ENCODE results near the gene SYT1.

Gene SYT1

DNA sequence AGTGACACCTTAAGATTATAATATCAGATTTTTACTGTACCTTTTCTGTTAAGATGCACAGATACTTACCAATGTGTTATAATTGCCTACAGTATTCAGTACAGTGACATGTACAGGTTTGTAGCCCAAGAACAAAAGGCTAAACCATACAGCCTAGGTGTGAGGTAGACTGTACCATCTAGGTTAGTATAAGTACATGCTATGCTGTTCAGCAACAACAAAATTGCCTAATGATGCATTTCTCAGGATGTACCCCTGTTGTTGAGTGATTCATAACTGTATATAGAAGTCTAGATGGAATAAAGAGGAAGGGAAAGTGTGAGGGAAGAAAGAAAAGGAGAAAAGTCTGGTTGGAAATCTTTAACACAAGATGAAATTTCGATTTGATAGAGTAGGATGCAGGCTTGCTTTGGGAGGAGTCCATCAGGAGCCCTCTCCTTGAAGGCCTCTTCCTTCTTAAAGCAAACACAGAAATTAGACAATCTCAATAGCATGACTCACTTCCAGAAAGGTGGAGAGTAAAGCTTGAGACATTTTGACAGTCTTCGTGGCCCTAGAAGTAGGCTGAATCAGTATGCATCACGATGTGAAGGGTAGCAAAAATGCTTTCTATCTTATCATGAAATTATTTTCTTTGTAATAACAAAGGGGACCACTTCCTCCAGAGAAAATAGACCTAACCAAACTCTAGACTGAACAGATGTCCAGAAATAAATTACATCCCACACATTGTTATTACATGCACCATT lies 191.5 kb downstream of the SYT1 start:
- in situ Hi-C loops (cut with MboI; ENCODE audit: low sequenced_read_pairs), result no loop called here

DNA sequence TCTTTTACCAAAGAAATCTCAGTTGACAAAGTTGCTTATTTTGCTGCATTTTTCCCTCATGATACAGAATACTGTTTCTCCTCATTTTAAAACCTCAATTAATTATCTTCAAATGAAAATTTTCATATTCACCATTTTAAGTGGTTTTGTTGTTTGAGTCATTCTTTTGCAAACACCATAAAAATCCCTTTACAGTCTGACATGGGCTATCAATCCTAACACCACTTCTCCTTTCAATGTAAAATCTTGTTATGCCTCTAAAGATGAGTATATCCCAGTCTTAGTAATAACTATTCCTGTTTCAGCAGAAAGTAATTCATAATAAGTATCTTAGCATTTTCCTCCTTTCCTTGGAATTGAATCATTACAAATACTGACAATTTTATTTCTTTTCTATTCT lies 192.2 kb downstream of the SYT1 start:
- in situ Hi-C loops (cut with MboI; ENCODE audit: low sequenced_read_pairs), result no loop called here

DNA sequence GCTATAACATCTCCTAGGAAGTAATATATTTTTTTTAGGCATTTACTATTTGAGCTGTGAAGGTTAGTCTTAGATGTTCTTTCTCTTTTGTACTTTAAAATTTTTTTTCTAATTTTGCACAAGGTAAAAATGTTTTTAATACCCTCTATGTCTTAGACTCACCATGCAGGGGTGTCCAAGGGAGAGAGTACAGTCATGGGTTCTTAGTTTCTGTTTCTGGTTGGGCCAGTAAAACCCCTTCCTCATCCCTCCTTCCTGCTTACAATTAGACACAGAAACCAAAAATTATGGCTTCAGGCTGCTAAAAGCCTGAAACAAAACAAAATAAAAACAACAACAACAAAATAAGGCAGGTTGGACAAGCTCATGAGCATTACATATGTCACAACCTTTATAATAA lies 193.0 kb downstream of the SYT1 start:
- in situ Hi-C loops (cut with MboI; ENCODE audit: low sequenced_read_pairs), result no loop called here

DNA sequence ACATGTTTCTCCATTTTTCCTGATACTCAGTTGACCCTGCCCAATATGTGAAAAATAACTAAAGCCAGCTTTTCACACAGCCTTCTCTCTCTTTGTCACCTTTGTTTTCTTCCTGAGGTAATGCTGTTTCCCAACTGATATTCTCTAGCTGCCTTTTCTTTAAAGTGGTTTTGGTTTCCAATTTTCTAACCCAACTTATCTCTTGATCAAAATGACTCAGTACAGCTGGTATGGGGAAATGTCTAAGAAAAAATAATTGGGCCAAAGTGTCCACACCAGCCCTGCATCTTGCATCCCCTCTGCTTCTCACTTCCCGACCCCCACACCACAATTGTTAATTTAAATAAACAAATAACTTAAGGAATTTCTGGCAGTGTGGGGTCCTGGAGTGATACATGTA lies 193.8 kb downstream of the SYT1 start:
- in situ Hi-C loops (cut with MboI; ENCODE audit: low sequenced_read_pairs), result no loop called here

DNA sequence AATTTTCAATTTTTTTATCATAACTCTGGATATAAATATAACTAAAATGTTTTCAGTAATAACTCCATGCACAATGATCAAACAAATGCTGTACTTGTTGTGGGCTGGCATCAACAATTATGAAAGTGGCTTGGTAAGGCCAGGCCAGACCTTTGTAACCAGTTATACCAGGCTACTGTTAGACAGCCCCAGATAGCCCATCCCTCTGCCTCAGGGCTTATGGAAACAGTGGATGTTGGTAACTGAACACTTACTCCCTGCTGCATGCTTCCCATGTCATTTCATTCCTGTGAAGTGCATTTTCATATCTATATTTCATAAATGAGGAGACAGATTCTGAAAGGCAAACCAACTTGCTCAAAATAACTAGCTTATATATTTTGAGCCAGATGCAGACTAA lies 195.0 kb downstream of the SYT1 start:
- in situ Hi-C loops (cut with MboI; ENCODE audit: low sequenced_read_pairs), result no loop called here

DNA sequence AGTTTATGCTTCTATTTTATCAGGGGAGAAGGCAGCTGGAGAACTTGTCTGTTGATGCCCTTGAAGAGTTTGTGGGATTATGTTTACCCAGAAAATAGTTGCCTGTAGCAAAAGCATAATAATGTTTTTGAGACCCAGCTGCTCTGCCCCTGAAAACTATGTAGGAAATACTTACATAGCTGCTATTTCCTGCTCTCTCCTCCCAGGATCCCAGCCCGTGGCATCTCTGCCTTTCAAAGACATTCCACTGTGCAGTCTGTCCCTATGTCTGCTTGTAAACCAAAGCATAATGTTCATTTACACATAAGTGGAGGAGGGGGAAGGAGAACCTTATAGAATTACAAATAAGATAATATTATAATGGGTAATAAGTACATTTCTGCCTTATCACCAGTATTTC lies 198.7 kb downstream of the SYT1 start:
- in situ Hi-C loops (cut with MboI; ENCODE audit: low sequenced_read_pairs), result no loop called here

DNA sequence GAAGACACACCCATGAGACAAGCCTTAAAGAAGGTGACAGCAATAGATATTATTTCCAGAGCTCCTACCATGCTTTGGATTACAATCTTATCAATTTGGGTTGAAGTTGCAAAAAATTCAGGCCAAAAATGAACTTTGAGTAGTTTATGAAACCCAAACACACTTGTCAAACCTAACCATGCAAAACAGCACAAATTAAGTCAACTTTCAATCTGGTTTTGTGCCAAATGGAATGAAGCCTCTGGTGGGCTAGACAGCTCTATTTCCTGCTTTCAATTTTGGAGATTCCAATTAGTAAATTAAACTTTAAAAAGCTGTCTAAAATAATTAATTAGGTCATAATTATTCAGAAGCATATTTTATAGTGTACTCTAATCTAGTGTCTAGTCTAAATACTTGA lies 203.4 kb downstream of the SYT1 start:
- in situ Hi-C loops (cut with MboI; ENCODE audit: low sequenced_read_pairs), result no loop called here

DNA sequence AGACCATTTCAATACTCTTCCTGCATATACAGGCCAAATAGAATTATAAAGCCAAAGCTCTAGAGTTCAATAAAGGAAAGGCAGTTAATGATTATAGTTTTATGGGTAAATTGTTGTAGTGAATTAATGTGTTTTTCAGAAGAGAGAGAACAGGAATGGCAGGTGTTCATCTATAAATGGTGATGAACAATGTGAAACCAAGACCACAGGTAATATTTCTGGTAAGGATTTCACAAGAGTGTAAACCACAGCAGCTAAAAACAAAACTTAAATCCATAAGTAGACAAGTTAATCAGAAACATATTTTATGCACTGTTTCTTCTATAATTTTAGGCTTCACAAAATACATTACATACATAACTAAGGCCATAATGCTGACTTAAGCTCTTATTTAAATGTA lies 204.4 kb downstream of the SYT1 start:
- in situ Hi-C loops (cut with MboI; ENCODE audit: low sequenced_read_pairs), result no loop called here

DNA sequence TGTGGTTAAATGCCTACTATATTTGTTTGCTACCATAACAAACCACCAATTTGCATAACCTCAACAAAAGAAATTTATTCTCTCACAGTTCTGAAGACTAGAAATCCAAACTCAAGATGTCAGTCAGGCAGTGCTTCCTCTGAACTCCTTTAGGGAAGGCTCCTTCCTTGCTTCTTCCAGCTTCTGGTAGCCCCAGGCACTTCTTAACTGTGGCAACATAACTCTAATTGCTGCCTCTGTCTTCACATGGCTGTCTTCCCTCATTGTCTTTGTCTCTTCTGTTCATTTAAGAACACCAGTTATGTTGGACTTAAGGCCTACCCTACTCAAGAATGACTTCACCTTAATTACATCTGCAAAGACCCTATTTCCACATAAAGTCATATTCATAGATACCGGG lies 206.9 kb downstream of the SYT1 start:
- in situ Hi-C loops (cut with MboI; ENCODE audit: low sequenced_read_pairs), result no loop called here

DNA sequence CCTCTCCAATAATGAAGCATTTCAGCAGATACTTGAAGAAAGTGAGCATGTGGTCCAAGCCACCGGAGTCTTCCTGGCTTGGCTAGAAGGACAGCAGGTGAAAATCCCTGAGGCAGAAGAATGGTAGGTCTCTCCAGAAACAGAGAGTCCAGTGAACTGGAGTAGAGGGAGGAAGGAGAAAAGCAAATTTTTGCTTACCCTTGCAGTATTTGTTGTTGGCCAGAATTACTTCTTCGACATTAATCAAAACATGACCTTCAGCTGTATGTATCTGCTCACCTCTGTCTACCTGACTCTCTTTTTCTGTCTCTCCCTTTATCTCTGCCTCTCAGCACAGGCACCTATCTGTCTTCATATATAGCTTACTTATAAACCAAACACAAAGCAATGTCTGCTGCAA lies 208.9 kb downstream of the SYT1 start:
- in situ Hi-C loops (cut with MboI; ENCODE audit: low sequenced_read_pairs), result no loop called here

DNA sequence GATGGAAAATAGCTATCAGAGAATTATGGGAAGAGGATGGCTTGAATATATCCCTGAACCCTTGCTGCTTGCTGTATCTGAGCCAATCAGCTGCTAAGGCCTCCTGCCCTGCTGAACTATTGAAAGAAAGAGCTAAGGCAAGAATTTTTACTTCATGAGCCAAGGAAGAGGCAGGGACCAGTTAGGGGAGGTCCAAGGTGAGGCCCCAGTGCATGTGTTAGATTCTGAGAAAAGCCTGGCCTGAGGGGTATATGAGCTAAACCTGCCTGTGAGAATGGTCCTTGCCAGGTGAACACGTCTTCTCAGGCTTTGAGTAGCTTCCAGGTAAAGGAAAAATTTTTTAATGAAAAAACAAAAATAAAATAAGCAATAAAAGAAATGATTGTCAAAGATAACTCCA lies 218.0 kb downstream of the SYT1 start:
- in situ Hi-C loops (cut with MboI; ENCODE audit: low sequenced_read_pairs), result no loop called here

DNA sequence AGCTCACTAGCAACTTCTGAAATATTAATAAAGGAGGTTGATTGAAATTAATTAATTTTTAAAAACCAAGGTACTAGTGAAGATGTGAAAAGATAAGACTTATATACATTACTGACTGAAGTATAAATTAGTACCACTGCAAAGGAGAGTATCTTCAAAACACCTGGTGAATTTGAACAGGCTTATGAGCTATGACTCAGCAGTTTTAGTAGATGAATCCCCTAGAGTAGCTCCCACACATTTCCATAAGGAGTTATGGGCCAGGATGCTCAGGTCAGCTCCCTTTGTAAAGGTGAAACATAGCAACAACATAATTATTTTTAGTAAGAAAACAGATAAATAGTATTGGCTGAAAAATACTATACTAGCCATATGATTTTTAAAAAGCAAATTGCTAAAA lies 218.6 kb downstream of the SYT1 start:
- in situ Hi-C loops (cut with MboI; ENCODE audit: low sequenced_read_pairs), result no loop called here

DNA sequence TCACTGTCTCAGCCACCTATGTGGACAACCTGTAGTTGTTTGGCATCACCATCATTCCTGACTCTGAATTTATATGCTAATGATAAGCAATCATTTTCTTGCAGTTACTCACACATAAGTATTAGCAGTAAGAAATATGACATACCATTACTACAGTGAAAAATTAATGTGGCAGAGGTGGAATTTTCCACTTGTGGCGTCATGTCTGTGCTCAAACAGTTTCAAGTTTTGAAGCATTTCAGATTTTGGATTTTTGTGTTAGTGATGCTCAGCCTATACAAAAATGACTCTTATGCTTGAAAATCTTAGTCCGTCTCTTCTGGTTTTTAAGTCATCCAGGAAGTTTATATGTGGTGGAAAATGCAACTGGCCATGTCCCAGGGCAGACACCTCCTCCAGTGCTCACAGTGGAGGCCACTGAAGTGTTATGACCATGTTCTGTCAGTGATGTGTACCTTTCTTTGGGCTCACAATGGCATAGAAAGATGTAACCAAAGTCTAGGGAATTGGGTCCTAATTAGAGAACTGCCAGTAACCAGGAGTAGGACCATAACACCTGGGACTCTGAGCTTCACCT lies 220.6 kb downstream of the SYT1 start:
- in situ Hi-C loops (cut with MboI; ENCODE audit: low sequenced_read_pairs), result no loop called here

DNA sequence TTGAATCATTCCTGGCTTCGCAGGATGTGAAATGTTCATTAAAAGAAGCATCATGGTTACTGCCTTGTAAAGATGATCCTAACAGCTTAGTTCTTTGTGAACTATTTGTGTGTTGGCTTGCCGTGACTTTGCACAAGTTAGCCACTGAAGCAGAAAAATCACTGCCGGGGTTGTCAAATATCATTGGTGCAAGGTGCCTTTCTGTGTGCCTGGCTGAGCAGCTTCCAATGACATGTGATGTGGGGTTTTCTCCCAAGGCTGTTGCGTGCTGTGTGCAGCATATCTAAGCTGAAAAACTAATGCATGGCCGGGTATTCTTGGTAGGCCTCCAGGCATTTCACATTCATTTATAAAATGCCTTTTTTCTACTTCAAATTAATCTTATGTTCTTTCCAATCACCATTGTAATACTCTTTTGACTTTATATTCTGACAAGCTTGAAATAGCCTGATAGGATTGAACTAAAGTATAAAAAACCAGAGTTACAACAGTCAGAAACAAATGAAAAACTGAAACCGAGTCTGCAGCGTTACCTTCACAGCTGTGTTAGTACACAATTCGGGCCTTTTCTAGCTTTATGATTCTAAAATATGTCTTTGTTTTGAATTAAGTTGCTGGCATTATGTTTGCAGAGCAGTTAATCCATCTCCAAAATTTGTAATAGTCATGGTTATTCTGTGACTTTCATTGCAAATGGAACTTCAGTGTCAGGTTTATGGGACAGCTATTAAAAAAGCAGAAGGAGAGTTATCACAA lies 222.1 kb downstream of the SYT1 start:
- in situ Hi-C loops (cut with MboI; ENCODE audit: low sequenced_read_pairs), result no loop called here

DNA sequence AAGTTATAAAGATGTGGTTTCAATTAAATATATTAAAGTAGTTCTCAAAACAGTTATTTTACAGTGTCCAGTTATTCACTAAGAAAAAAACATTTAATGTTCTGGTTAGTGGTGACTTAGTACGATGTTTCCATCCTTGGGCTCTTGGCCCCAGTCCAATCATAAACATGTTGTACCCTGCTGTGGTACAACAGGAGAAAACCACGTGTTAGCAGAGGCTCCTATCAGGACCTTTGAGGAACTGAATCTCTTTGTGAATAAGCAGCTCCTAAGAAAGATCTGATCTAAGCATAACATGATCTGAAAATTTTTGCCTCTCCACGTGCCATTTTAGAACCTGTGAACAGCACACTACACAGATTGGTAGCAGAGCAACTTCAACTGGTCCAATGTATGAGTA lies 234.0 kb downstream of the SYT1 start:
- in situ Hi-C loops (cut with MboI; ENCODE audit: low sequenced_read_pairs), result no loop called here

DNA sequence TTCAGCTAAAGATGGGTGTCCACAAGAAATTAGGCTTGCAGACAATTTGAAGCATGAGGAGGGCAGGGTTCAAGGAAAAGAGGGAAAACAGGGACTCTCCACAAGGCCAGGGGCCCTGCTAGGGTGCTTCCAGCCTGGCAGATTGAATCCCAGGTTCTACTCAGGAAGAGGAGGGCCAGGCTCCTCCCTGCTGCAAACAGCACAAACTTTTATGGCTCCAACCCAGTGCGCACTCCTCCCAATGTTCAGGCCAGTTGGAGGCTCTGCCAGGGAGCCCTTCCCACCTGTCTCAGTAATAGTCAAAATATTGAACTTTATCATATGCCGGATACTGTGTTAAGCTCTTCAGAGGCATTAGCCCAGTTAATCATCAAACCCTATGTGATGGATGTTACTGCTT lies 244.4 kb downstream of the SYT1 start:
- in situ Hi-C loops (cut with MboI; ENCODE audit: low sequenced_read_pairs), result no loop called here

DNA sequence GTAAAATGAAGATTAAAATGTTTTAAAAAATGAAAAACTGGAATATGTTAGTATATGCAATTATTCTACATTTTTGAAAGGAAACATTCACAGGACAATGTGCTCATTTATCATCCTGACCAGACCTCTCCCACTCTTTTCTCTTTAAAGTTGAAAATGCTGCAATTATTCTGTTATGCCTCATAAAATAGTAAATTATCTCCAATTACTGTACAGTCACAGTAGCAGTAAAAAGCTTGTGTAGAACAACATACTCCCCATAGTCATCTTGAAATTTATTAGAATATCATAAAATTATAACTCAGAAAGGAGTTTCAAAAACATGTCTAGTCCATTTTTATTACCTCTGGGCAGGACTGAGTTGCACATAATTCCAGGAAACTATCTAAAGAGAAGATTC lies 250.3 kb downstream of the SYT1 start:
- in situ Hi-C loops (cut with MboI; ENCODE audit: low sequenced_read_pairs), result no loop called here

DNA sequence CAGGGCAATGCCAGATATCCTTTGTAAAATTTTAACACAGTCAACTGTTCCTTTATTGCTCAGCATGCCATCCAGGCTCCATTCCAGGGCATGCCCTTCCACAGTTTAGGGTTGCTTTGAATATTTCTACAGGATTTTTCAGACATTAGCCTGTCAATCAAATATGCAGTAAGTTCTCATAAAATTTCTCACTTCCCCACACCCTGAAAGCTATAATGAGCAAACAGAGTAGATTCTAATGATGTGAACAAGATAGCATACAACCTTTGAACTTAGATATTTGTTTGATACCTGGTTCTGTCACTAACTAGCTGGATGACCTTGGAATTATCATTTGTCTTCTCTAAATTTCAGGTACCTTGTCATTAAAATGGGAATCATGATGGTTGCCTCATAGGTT lies 251.2 kb downstream of the SYT1 start:
- in situ Hi-C loops (cut with MboI; ENCODE audit: low sequenced_read_pairs), result no loop called here

DNA sequence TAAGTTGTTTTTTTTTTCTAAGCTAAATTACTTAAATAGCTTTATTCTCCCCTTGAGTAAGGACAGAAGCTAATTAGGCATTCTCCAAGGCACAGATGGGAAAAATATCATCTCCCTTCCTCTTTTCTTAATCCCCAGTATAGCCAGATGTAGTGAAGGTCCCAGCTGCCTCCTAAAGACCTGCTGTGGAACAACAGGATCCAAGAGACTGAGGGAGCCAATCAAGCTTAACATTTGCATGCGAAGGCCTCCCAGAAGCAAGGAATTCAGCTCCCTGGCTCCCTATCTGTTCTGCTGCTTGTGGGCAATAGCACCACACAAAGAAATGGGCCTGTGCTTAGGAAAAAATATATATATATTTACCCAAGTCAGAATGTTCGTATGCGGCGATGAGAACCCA lies 255.2 kb downstream of the SYT1 start:
- in situ Hi-C loops (cut with MboI; ENCODE audit: low sequenced_read_pairs), result no loop called here

DNA sequence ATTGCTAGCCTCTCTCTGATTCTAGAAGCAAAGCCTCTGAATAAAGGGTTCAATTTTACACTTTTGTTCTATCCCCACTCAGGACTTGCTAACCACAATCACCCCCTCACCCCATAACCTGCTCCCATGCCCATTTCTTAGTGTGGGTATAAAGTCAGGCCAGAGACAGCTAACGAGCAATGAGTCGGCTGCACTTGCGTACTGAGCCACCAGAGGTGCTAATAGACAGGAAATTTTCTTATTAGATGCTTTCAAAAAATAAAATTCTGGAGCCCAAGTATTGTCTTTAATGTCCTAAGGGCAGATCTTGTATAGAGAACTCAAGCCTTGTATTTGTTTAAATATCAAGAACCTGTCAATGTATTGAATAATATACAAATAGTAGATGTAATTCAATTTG lies 256.9 kb downstream of the SYT1 start:
- in situ Hi-C loops (cut with MboI; ENCODE audit: low sequenced_read_pairs), result no loop called here

DNA sequence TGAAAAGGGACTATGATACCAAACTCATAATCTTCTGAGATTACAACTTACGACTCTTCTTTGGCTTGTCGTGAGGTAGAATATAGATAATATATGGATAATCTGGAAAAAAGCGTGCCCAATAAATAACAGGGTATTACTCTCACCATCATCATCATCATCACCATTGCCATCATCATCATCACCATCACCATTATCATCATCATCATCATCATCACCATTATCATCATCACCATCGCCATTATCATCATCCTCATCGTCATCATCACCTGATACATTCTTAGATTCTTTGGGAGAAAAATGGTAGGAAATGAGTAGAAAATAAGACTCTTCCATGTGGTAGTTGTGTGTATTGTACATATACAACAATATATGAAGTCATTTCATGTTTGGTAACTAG lies 259.8 kb downstream of the SYT1 start:
- in situ Hi-C loops (cut with MboI; ENCODE audit: low sequenced_read_pairs), result no loop called here

DNA sequence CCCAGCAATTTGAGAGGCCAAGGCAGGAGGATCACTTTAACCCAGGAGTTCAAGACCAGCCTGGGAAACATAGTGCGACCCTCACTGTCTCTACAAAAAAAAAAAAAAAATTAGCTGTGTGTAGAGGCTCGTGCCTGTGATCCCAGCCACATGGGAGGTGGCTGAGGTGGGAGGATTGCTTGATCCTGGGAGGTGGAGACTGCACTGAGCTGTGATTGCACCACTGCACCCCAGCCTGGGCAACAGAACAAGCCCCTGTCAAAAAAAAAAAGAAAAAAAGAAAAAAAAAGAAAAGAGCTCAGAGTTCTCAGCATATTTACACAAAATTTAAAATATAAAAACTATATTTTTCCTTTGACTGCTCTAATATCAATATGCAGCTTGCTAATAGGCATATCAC lies 260.8 kb downstream of the SYT1 start:
- in situ Hi-C loops (cut with MboI; ENCODE audit: low sequenced_read_pairs), result no loop called here
